ENCODE data around the gene GNL1.

- TF ChIP-seq RFX5 (IDR thresholded peaks at IDR 0.05; ENCODE audit: low read length) = no peak
- no peak for TF ChIP-seq CTCF (IDR thresholded peaks at IDR 0.05)
- no peak for TF ChIP-seq EP300 (IDR thresholded peaks at IDR 0.05; ENCODE audit: borderline replicate concordance in 1 of 2, low read depth in 1 of 2, low read length in 1 of 2)
- no peak for TF ChIP-seq EZH2phosphoT487 (IDR thresholded peaks at IDR 0.05; ENCODE audit: borderline replicate concordance, low read depth)
- TF ChIP-seq NFIC (IDR thresholded peaks at IDR 0.05; ENCODE audit: borderline replicate concordance) = no peak
- TF ChIP-seq POLR2AphosphoS5 (IDR thresholded peaks at IDR 0.05; ENCODE audit: low read depth, low read length) = no peak; the same call in 1 of the 2 replicates
- no peak for TF ChIP-seq CHD2 (IDR thresholded peaks at IDR 0.05; ENCODE audit: low read length, partially characterized antibody)
- TF ChIP-seq PBX3 (IDR thresholded peaks at IDR 0.05) = no peak
Measured at GRCh38 chr6:30601436-30601814, 45.1 kb upstream of the GNL1 start.

Data from SK-N-SH (cell line).